Umbilical cord (tissue), 2 donors: Measurements from ENCODE around the gene MARK3. TPM values are rescaled to one million over a fixed set of nuclear protein-coding genes. Genes with fewer than 3 reads are reported as not detected.

Source experiments
- DNase-seq: peaks from one replicate; pipeline ENCODE4 v3.0.0-alpha.2; 2015; ENCODE audit warnings: low spot score
- total RNA-seq: library from RNA; depleted of rRNA; stranded (reverse); fragments of >200 nt; gene quantifications from one replicate; pipeline ENCODE4 v1.2.3, GENCODE V29; 2014; ENCODE audit warnings: low replicate concordance; ENCODE audit not compliant: insufficient read depth

MARK3 gene
- total RNA-seq, 1 donor from 2014 or later = 62.1 TPM

DNA sequence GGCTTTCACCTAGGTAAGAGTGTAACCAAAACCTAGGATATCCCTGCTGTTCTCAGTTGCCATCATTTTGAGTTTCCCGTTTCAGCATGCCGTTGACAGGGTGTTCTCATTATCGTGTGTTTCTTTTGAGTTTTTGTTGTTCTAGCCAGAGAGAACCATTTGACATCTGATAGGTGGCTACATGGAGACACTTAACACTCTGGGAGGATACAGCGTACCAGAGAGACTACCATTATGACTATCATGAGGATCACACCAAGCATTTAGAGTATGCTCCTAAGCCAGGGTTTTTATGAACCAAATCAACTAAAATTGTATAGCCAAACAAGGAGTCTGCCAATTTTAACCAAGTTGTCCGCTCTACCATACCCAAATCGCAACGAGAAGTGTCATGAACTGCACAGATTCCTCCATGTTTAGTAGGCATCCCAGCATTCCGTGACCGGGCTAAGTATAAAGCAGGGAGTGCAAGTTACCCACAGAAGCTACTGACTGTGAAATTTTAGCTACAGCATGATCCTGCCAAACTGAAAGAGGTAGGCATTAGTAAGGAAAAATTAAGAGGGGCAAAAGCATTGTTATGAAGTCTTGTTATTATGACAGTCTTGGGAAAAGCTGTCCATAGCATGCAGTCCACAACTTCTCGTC, 48.8 kb downstream of the MARK3 start:
- no peak for DNase-seq

DNA sequence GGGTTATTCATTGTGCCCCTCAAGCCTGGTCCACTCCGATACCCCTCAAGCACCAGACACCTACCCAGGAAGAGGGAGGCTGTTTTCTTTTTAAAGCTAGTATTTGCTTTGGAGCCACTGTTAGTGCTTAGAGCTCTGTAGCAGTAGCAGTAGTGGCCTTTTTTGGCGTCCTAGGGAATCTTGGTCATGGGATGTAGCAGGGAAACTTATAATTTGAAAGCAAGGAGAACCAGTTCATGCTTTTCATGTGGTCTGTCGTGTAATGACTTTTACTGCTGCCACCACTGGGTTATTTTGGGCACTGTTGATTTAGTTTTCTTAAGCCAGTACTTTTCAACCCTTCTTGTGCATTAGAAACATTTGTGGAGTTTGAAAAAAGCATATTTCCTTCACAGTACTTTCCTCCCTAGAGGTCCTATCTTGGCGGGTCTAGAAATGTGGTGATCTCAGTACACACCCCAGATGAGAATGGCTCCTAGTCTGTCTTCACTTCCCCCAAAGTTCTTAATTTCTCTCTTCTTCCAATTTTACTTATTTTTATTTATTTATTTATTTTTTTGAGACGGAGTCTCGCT, 49.7 kb downstream of the MARK3 start:
- no peak for DNase-seq

DNA sequence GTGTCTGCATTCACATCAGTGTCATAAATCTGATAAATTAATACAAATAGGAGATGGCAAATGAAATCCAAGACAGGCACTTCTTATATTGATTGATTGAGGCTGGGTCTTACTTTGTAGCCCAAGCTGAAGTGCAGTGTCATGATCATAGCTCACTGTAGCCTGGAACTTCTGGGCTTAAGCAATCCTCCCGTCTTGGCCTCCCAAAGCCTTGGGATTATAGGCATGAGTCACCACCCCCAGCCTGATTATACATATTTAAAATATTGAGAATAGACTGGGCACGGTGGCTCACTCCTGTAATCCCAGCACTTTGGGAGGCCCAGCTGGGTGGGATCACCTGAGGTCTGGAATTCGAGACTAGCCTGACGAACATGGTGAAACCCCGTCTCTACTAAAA, 51.3 kb downstream of the MARK3 start:
- DNase-seq = no peak

DNA sequence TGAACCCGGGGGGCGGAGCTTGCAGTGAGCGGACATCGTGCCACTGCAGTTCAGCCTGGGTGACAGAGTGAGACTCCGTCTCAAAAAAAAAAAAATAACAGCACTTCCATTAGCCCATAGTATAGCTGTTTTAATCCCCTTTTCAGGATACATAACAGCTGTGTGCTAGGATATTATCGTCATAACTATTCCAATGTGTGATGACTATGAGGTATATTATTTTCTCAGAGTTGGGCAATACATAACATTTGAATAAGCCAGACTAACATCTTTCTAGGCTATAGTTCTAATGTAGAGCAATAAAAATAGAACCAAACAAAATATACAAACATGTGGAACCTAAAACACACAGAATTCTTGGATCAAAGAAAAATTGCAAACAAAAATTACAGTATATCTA, 57.1 kb downstream of the MARK3 start:
- no peak for DNase-seq

DNA sequence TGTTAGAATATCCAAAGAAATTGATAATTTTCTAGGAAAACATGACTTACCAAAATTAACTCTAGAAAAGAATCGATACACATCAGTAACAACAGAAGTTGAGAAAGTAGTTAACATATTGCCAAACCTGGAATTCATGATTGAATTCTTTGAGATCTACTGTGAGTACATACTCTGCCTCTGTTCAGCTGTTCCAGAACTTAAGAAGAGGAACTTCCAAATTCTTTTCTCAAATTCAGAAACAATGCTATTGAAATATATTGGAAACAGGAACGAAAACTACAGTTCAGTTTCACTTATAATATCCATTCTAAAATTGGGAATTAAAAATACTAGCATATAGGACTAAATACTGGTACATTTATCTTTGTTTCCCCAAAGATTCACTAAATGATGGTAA, 57.9 kb downstream of the MARK3 start:
- no peak for DNase-seq

DNA sequence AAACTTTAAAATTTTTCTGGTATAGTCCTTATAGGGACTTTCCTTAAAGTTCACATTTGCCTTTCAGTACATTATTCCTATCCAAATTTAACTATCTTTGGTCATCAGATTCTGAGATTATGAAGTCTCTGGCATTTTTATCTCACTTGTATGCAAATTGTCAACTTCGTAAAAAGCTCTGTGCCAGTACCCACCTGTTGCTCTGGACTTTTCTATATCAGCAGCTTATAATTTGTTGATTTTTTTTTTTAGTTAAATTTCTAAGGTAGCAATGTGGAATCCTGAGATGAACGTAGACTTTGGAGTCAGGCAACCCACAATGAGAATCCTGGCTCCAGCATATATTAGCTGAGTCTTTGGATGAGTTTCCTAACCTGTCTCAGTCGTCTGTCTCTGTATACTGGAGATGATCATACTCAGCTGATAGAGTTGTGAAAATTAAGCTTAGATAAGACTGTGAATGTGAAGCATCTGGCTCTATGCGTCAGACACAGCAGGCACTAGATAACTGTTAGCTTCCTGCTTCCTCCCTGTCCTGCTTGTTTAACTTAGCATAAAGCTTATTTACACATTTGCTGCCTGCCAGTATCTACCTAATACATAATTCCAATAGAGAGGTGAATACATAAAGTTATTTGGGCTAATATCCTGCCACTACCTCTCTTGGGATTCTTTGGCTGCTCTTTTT, 59.8 kb downstream of the MARK3 start:
- peak; percentile 88 for DNase-seq

DNA sequence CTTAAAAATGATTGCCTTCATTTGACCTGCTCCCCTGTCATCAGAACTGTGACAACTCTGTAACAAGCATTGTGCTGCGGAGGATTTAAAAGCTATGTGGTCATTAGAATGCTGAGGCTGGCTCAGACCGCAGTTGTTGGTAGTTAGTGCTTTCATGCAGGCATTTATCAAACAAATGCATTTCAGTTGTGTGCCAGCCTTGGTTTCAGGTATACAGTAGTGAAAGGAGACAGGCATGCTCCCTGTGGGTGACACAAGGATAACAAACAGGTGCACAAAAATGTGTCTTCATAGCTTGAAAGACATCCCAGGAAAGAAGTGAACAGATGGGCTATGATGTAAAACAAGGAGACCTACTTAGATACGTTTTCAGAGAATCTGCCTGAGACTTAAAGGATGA, 60.6 kb downstream of the MARK3 start:
- no peak for DNase-seq

DNA sequence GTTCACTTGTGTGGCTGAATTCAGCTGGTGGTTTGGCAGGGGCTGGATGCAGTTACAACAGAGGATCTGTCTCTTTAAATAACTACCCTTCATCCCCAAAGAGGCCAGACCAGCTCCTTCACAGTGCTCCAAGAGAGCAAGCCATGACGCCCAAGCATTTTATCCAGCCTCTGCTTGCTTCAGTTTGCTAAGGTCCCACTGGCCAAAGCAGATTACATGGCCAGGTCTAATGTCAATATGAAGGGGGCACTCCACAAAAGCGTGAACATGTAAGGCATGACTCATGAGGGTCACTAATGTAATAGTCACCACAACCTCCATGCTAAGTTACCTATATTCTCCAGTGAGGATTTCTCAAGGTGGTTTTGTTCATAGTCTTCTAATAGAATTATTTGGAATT, 62.9 kb downstream of the MARK3 start:
- DNase-seq = no peak

DNA sequence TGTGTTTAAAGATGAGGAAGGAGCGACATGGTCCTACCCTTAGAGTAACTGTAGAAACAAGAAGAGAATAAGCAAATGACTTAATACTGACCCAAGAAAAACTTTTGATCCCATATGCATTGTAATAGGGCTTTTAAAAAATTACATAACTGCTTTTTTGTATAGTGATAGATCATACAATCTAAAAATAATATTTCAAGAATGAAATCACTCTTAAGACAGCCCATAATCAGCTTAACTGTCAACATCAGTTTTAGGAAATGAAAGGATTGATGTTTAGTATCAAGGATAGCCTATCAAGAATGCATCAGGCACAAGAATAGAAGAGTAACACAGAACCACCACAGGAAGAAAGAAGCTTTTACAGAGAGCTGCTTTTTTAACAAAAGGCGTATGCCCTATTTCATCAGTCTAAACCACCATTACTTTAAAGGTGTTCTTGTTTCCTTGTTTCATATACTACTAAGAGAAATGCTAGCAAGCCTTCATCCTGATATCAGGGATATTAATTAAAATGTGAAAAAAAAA, 64.5 kb downstream of the MARK3 start:
- DNase-seq = no peak

DNA sequence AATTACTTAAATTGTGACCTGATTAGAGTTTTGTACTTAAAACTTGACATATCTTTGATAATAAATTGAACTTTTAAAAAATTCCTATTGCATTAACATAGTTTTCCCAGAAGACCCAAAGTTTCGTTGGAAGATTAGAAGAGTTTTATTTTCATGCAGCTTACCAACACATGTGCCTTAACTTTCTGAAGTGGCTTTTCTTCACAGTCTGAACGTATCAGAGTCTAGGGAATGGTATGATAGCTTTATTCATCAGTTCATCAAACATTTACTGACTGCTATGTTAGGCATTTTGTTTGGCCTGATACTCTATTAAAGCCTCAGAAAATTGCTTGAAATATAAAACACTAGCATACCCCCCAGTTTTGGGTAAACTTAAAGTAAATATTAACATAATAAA, 65.2 kb downstream of the MARK3 start:
- DNase-seq = peak; percentile 20

DNA sequence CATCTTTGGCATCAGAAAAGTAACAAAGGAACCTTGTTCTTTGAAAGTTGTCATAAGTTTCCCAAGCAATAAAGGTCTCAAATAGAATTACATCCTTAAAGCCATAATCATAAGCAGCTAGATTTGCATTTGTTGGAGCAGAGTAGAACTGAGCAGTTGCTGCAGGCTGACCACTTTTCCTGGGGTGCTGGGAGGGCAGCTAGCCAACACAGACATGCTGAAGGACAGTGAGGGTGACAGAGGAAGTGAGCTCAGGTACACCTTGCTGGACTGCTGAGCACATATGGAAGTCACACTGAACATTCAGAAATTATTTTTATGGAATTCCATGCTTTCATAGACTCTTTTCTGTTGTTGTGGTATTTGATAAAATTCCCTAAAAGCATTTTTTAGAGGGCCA, 66.2 kb downstream of the MARK3 start:
- no peak for DNase-seq

DNA sequence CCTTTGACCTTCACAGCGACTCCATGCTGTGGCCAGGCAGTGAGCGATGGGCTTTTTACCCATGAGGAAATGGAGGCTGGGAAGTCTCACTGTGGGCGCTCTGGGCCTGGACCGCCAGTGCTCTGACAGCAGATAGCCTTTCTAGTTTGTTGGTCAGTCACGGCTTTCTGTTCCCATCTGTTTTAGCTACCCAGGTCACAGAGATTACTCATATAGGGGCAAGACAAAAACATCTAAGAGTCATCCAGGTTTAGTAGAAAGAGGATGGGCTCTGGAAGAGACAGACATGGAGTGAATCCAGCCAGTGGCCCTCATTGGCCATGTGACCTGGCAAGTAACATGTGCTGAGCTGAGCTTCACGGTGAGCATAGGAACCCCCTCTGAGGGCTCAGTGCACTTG, 68.6 kb downstream of the MARK3 start:
- DNase-seq = no peak

DNA sequence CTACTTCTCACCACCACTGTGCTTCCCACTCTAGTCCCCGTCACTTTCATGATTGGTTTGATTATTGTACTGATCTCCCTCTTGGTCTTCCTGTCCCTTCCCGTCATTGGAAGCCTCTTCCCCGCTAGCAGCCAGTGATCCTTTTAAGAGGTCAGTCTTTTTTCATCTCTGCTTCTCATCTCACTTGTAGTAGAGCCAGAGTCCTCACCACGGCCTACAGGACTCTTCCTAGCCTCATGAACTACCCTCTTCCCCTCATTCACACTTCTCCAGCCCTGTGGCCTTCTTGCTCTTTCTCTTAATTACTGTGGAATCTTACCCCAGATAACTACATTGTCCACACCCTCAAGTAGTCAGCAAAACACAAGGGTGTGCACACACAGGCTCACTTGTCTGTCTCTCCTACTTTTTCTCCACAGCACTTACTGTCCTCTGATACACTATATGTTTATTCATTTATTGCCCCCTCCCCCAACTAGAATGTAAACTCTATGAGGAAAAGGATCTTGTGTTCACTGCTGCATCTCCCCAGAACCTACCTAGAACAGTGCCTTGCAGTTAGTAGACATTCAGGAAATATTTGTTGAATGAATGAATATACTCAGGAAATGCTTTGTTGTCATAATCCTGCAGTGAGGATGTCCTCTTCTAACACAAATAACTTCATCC, 71.1 kb downstream of the MARK3 start:
- DNase-seq = no peak

DNA sequence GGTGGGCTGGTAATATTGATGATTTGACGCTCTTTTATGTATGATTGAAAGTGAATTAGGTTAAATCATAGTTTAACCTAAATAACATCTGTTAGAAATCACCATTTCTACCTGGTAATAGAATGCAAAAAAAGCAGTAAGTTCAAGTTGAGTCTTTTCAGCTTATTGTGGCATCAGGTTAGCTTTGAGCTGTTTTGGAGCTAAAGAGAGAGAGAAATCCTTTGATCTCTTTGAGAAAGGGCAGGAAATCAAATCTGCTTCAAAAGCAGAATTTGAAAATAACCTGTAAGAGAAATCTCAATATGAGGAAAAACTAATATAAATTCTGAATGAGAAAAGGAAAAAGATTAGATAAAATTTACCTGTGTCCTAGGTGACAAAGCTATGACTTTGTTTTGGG, 75.2 kb downstream of the MARK3 start:
- no peak for DNase-seq

DNA sequence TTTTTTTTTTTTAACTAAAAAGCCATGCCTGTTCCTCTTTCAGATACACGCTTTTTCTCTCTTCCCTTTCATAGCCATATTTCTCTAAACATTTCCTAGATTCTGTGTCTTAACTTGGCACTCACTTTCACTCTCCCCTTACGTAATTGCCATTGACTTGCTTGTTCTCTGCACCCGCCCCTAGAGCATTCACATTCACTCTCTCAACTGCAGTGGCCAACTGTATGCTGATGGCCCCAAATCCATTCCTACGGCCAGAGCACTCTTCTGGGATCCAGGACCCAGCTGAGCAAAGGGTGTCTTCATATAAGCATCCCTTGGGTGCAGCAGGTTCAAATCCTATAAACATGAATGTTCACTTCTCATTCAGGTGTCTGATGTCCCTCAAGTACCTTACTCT, 77.9 kb downstream of the MARK3 start:
- no peak for DNase-seq

DNA sequence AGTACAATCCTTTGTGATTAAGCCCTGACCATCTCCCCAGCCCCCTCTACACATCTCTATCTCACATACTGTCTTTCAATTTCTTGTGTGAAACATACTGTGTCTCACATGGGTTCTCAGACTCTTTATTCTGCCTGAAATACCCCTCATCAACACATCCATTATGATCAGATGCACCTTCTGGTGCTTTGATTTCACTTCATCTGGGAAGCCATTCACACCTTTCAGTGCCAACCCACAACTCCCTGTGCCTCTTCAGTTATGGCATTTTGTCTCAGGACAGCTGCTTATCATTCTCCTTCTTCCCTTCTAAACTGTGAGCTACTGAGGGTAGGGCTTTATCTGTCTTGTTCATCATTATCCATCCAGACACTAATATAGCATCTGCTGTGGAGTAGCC, 78.6 kb downstream of the MARK3 start:
- no peak for DNase-seq

DNA sequence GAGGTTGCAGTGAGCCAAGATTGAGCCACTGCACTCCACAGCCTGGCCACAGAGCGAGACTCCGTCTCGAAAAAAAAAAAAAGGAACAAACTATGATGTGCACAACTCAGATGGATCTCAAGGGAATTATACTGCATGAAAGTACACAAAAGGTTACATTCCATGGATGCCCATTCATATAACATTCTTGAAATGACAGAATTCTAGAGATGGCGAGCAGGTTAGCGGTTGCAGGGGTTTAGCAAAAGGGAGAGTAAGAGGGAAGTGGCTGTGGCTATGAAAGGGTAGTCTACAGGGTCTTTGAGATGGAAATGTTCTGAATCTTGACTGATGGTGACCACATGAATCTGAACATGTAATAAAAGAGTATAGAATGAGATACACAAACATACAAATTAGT, 87.7 kb downstream of the MARK3 start:
- DNase-seq = no peak

DNA sequence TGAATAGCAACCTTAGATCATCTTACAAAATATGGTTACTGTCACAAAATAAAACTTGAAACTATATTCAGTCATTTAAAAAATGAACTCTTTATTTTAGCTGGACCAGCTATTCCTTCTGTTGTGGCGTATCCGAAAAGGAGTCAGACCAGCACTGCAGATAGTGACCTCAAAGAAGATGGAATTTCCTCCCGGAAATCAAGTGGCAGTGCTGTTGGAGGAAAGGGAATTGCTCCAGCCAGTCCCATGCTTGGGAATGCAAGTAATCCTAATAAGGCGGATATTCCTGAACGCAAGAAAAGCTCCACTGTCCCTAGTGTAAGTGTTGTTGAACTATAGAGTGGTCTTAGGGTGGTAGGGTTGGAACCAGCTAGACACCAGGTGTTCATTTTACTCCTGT, 89.7 kb downstream of the MARK3 start:
- DNase-seq = no peak

DNA sequence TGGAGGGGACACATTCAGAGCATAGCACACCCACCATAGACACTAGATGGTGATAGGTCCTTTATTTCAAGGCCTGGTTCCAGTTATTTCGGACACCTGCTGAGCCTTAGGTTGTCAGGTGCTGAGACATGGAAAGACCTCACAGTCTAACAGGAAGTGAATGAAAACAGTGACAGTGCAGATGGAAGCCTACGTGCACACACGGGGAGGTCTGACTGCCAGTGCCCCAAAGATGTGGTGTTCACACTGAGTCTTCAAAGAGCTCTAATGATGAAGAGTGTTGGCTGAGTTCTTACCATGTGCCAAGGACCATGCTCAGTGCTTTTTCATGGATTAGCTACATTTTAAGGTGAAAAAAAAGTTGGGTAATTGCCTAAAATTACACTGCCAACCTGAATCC, 90.8 kb downstream of the MARK3 start:
- DNase-seq = no peak

DNA sequence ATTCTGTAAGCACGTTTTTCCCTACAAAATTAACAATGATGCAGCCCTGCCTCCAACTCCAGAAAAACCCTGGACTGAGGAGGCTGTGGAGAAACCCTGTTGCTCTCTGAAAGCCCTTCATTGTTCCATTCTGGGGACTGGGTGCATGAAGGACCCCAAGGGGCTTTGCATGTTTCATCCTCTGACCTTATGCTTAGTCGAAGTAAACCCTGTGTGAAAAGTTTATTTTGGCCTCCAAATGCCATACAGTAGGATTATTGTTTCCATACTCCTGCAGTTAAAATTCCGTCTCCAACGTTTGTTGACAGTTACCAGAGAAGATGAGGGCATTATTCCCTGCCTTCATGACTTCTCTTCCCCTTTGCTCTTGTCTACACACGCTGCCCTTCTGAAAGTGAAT, 91.4 kb downstream of the MARK3 start:
- no peak for DNase-seq

DNA sequence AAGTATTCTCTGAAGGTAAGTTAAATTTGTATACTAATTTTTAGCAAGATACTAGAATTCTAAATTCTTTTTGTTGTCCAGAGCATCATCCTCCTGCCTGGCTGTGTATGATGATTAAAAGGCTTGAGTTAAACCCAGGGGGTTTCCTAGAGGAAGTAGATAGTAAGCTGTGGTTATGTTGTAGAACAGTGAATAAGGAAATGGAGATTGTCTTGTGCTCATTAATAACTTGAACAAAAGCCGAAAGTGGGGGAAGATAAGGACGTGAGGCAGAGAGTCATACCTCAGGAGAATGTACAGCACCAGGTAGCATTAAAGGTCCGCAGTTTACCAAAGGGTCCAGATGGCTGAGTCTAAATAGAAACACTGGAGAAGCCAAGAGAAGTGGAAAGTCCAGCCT, 95.4 kb downstream of the MARK3 start:
- no peak for DNase-seq

DNA sequence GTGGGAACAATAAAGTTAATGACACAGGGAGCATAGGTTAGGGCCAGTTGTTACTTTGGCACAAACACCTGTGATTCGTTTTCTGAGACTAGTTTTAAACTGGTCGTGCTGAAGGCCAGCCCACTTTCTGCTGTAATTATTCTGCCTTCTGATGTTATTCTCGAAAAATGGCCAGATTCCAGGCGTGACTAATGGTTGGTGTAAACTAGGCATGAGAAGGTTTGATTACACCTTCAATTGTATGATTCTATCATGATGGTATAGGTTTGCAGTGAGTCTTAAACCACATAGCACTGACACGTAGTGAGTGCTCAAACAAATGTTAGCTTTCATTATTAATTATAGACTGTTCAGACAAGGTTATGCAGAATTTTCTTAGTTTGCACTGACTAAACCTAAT, 98.4 kb downstream of the MARK3 start:
- DNase-seq = no peak

DNA sequence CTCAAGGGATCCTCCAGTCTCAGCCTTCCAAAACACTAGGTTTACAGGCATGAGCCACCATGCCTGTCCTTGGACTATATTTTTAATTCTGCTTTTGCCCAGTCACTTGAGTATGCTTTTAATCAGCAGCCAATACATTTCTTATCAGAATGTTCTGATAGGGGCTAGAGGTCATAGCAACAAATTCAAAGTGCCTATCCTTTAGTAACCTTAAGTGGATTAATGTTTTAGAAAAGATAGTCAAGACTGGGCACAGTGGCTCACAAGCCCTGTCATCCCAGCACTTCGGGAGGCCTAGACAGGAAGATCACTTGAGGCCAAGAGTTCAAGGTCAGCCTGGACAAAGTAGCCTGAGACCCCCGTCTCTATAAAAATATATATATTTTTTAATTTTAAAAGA, 100.3 kb downstream of the MARK3 start:
- no peak for DNase-seq
